Mesenchymal stem cell (in vitro differentiated cells and primary cell): Measurements from ENCODE around the gene WBP11.

Source experiments
- DNase-seq: peaks from one replicate; pipeline ENCODE4 v3.0.0-alpha.2; 2013
- H2AFZ ChIP-seq: one replicate; pipeline ENCODE4 v1.6.1; 2013; ENCODE audit warnings: low read depth, mild to moderate bottlenecking, control low read depth, inconsistent platforms, low read length, moderate library complexity
- H2AK5ac ChIP-seq: 2 replicates; pipeline ENCODE4 v1.6.1; 2013; ENCODE audit warnings: low read length, moderate library complexity, mild to moderate bottlenecking, inconsistent platforms; ENCODE audit not compliant: severe bottlenecking
- H2BK120ac ChIP-seq: one replicate; pipeline ENCODE4 v1.6.1; 2013; ENCODE audit warnings: low read depth, mild to moderate bottlenecking, inconsistent platforms, low read length, moderate library complexity
- H2BK12ac ChIP-seq, 2 experiments: one replicate each; pipeline ENCODE4 v1.6.1; 2013; ENCODE audit warnings: inconsistent platforms in 2 of 2, low read length in 2 of 2, mild to moderate bottlenecking in 2 of 2, moderate library complexity in 2 of 2, control low read depth in 1 of 2
- H2BK15ac ChIP-seq: one replicate; pipeline ENCODE4 v1.6.1; 2013; ENCODE audit warnings: mild to moderate bottlenecking, low read depth, inconsistent platforms; ENCODE audit not compliant: poor library complexity, severe bottlenecking
- H2BK5ac ChIP-seq: 2 replicates; pipeline ENCODE4 v1.6.1; 2013; ENCODE audit warnings: low read depth, mild to moderate bottlenecking, low read length, control low read depth, inconsistent platforms; ENCODE audit not compliant: poor library complexity, severe bottlenecking
- H3K14ac ChIP-seq, 2 experiments: one replicate each; pipeline ENCODE4 v1.6.1; 2013; ENCODE audit warnings: inconsistent platforms in 2 of 2, low read length in 2 of 2, control low read depth in 1 of 2, mild to moderate bottlenecking in 1 of 2, moderate library complexity in 1 of 2
- H3K18ac ChIP-seq, 2 experiments: one replicate each; pipeline ENCODE4 v1.6.1; 2013; ENCODE audit warnings: inconsistent platforms in 2 of 2, low read length in 2 of 2, control low read depth in 1 of 2, low read depth in 1 of 2, mild to moderate bottlenecking in 1 of 2
- H3K23ac ChIP-seq, 2 experiments: one replicate each; pipeline ENCODE4 v1.6.1; 2013; ENCODE audit warnings: inconsistent platforms in 2 of 2, low read length in 2 of 2, mild to moderate bottlenecking in 2 of 2, moderate library complexity in 2 of 2, control low read depth in 1 of 2
- H3K27ac ChIP-seq: 2 replicates; pipeline ENCODE4 v1.5.1; 2013; ENCODE audit warnings: mild to moderate bottlenecking, moderate library complexity, low read length, control low read depth, inconsistent platforms; ENCODE audit not compliant: poor library complexity, severe bottlenecking
- H3K27me3 ChIP-seq, 2 experiments: 2 replicates each; pipeline versions ENCODE4 v1.6.1 to v1.7.0; 2013; ENCODE audit warnings: low read length in 2 of 2, mild to moderate bottlenecking in 2 of 2, moderate library complexity in 2 of 2, control low read depth in 1 of 2, inconsistent platforms in 1 of 2; ENCODE audit not compliant: control insufficient read depth in 1 of 2, insufficient read depth in 1 of 2
- H3K36me3 ChIP-seq, 2 experiments: 2 replicates each; pipeline versions ENCODE4 v1.6.1 to v1.7.0; 2013; ENCODE audit warnings: low read length in 2 of 2, control low read depth in 1 of 2, inconsistent platforms in 1 of 2, low read depth in 1 of 2, mild to moderate bottlenecking in 1 of 2; ENCODE audit not compliant: insufficient read depth in 2 of 2, control insufficient read depth in 1 of 2
- H3K4ac ChIP-seq, 2 experiments: one replicate each; pipeline ENCODE4 v1.6.1; 2013; ENCODE audit warnings: inconsistent platforms in 2 of 2, low read length in 2 of 2, mild to moderate bottlenecking in 2 of 2, moderate library complexity in 2 of 2, control low read depth in 1 of 2, low read depth in 1 of 2
- H3K4me1 ChIP-seq: 2 replicates; pipeline ENCODE4 v1.6.1; 2013; ENCODE audit warnings: low read depth, low read length, control low read depth; ENCODE audit not compliant: control insufficient read depth, insufficient read depth
- H3K4me2 ChIP-seq: 2 replicates; pipeline ENCODE4 v1.6.1; 2013; ENCODE audit warnings: low read length, mild to moderate bottlenecking, inconsistent platforms; ENCODE audit not compliant: poor library complexity, severe bottlenecking
- H3K4me3 ChIP-seq, 2 experiments: 2 replicates each; pipeline versions ENCODE4 v1.5.1 to v1.7.0; 2013; ENCODE audit warnings: low read length in 2 of 2, mild to moderate bottlenecking in 2 of 2, control low read depth in 1 of 2, low read depth in 1 of 2; ENCODE audit not compliant: insufficient read depth in 1 of 2
- H3K79me1 ChIP-seq: replicated peaks from 2 replicates; pipeline ENCODE4 v1.6.1; 2013; ENCODE audit warnings: mild to moderate bottlenecking, control low read depth, low read length, inconsistent platforms; ENCODE audit not compliant: poor library complexity, severe bottlenecking
- H3K9ac ChIP-seq: 2 replicates; pipeline ENCODE4 v1.7.0; 2013; ENCODE audit warnings: mild to moderate bottlenecking, low read length, moderate library complexity
- H3K9me3 ChIP-seq: 2 replicates; pipeline ENCODE4 v1.7.0; 2013; ENCODE audit warnings: mild to moderate bottlenecking, low read length; ENCODE audit not compliant: control insufficient read depth
- H4K8ac ChIP-seq: one replicate; pipeline ENCODE4 v1.6.1; 2013; ENCODE audit warnings: inconsistent platforms, mild to moderate bottlenecking, low read length, moderate library complexity
- H4K91ac ChIP-seq: one replicate; pipeline ENCODE4 v1.6.1; 2013; ENCODE audit warnings: mild to moderate bottlenecking, low read length, inconsistent platforms
- WGBS: methylation state at CpG from one replicate; pipeline ENCODE4 v1.1.7; 2013; ENCODE audit warnings: mixed read lengths; 5-methylcytosine and 5-hydroxymethylcytosine counted together

The WBP11 gene

DNA sequence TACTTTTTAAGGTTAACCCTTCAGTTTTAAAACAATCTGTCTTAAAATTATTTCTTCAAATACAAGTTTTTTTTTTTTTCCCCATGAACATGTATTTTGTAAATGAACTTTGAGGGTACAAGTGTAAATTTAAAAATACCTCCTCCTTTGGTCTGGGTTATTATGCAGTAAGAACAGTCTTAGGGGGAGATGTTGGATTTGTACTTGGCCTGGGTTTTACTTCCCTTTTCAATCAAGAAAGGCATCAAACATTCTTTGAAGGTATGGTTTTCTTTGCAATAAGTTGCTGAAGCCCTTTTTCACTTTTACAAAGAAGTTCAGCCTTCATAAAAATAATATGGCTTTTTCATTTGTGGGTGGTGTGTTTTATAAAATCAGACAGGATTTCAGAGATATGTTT is 20.5 kb downstream of the WBP11 start:
- no peak overlapping the region for H2BK120ac ChIP-seq
- H3K27ac ChIP-seq, result no peak overlapping the region
- no peak overlapping the region for H3K23ac ChIP-seq
- H3K4me3 ChIP-seq, result no peak overlapping the region
- H2BK5ac ChIP-seq, result no peak overlapping the region
- no peak overlapping the region for H2BK12ac ChIP-seq
- no peak overlapping the region for H3K4me2 ChIP-seq
- no peak overlapping the region for H3K9ac ChIP-seq
- H3K36me3 ChIP-seq, result peaks cover 5 to 31% of the 10 kb centered on the region in 2 experiments
- no peak for DNase-seq
- H3K79me1 ChIP-seq, result peaks cover 4% of the 10 kb centered on the region
- H4K8ac ChIP-seq, result no peak overlapping the region
- no peak overlapping the region for H3K18ac ChIP-seq
- no peak overlapping the region for H2AK5ac ChIP-seq
- H3K4ac ChIP-seq, result no peak overlapping the region
- no peak overlapping the region for H3K14ac ChIP-seq
- H2AFZ ChIP-seq, result no peak overlapping the region
- H3K27me3 ChIP-seq, result no peaks in the 10 kb centered on the region
- H3K4me1 ChIP-seq, result no peaks in the 10 kb centered on the region
- no peaks in the 10 kb centered on the region for H3K9me3 ChIP-seq
- H4K91ac ChIP-seq, result no peak overlapping the region
- H2BK15ac ChIP-seq, result no peak overlapping the region

DNA sequence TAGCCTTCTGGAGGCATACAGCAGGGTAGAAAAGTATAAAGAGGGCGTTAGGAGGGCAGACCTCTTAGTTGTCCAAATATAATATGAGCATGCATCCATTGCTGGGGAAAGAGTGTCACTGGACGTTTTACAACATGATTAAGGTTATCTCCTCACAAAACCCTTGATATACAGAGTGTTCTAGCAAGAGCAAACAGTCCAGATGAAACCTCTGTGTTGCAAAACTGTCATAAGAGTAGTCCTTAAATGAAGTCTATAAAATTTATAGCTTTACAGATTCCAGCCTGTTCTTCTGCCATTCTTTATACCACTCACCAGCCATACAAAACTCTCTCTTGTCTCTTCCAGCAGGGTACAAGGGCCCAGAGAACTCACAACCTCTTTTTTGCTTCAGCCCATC is 21.7 kb downstream of the WBP11 start:
- no peak overlapping the region for H3K14ac ChIP-seq
- no peak overlapping the region for H2BK15ac ChIP-seq
- H4K91ac ChIP-seq, result no peak overlapping the region
- H3K79me1 ChIP-seq, result peaks cover 2% of the 10 kb centered on the region
- H2BK5ac ChIP-seq, result no peak overlapping the region
- peaks cover 0 to 19% of the 10 kb centered on the region in 2 experiments for H3K36me3 ChIP-seq
- no peak overlapping the region for H3K4ac ChIP-seq
- no peak overlapping the region for H3K4me3 ChIP-seq
- no peaks in the 10 kb centered on the region for H3K27me3 ChIP-seq
- H2AFZ ChIP-seq, result no peak overlapping the region
- no peak overlapping the region for H2BK120ac ChIP-seq
- H3K23ac ChIP-seq, result no peak overlapping the region
- H2BK12ac ChIP-seq, result no peak overlapping the region
- H3K4me2 ChIP-seq, result no peak overlapping the region
- DNase-seq, result no peak
- WGBS, result 75% methylated on average over 1 of the region's 2 CpGs
- H3K9ac ChIP-seq, result no peak overlapping the region
- no peaks in the 10 kb centered on the region for H3K4me1 ChIP-seq
- no peaks in the 10 kb centered on the region for H3K9me3 ChIP-seq
- H2AK5ac ChIP-seq, result no peak overlapping the region
- H3K18ac ChIP-seq, result no peak overlapping the region
- no peak overlapping the region for H4K8ac ChIP-seq
- no peak overlapping the region for H3K27ac ChIP-seq

- Histone ChIP-seq H3K9ac (no peak overlapping the region), H3K14ac (no peak overlapping the region), H3K4me1 (no peaks in the 10 kb centered on the region), H4K91ac (no peak overlapping the region), H3K36me3 (peaks cover 0 to 12% of the 10 kb centered on the region in 2 experiments), H4K8ac (peak overlapping the region; percentile 40), H3K79me1 (peaks cover 4% of the 10 kb centered on the region), H3K23ac (no peak overlapping the region), H3K27ac (no peak overlapping the region), H3K18ac (peak overlapping the region in 1 of 2 experiments; percentile 84), H2AK5ac (no peak overlapping the region), H3K4me3 (no peak overlapping the region), H3K27me3 (no peaks in the 10 kb centered on the region), H2BK15ac (no peak overlapping the region), H2BK12ac (no peak overlapping the region), H2BK120ac (no peak overlapping the region), H2BK5ac (no peak overlapping the region), H3K4me2 (no peak overlapping the region), H3K4ac (no peak overlapping the region), H2AFZ (no peak overlapping the region), H3K9me3 (no peaks in the 10 kb centered on the region)
- WGBS, result 86% methylated on average over 2 of the region's 3 CpGs
- DNase-seq, result no peak
These were observed 22.4 kb downstream of the WBP11 start for GRCh38 chr12:14780859-14781258.

- H3K23ac ChIP-seq, result no peak overlapping the region
- WGBS, result 71% methylated on average over 2 of the region's 2 CpGs
These were observed 23.4 kb downstream of the WBP11 start for GRCh38 chr12:14779834-14780233.

More at GRCh38 chr12:14779834-14780233, 23.4 kb downstream of the WBP11 start:
- H3K9me3 ChIP-seq, result no peaks in the 10 kb centered on the region
- no peaks in the 10 kb centered on the region for H3K4me1 ChIP-seq
- H3K9ac ChIP-seq, result no peak overlapping the region
- H2BK15ac ChIP-seq, result no peak overlapping the region
- no peak overlapping the region for H3K27ac ChIP-seq
- H2AK5ac ChIP-seq, result no peak overlapping the region
- H3K79me1 ChIP-seq, result peaks cover 3% of the 10 kb centered on the region
- no peak overlapping the region for H2BK120ac ChIP-seq
- no peak overlapping the region for H4K8ac ChIP-seq
- H3K4me3 ChIP-seq, result no peak overlapping the region
- H3K14ac ChIP-seq, result no peak overlapping the region
- no peaks in the 10 kb centered on the region for H3K27me3 ChIP-seq
- H2AFZ ChIP-seq, result no peak overlapping the region
- H3K4me2 ChIP-seq, result no peak overlapping the region
- DNase-seq, result peak; percentile 38
- H3K4ac ChIP-seq, result no peak overlapping the region
- H3K18ac ChIP-seq, result no peak overlapping the region
- no peak overlapping the region for H2BK12ac ChIP-seq
- H4K91ac ChIP-seq, result no peak overlapping the region
- H3K36me3 ChIP-seq, result peaks cover 0 to 2% of the 10 kb centered on the region in 2 experiments
- no peak overlapping the region for H2BK5ac ChIP-seq
